ENCODE results near the gene KIFBP.

Gene KIFBP

GRCh38 chr10:69056536-69057260, 68.1 kb downstream of the KIFBP start:
- no peak for TF ChIP-seq CTCF (IDR thresholded peaks at IDR 0.05; ENCODE audit: control insufficient read depth, insufficient read depth, low read depth, low read length, missing control alignments)
- H3K4me3 ChIP-seq (ENCODE audit: control insufficient read depth, low read depth, low read length) = no peak overlapping the region
- DNase-seq (ENCODE audit: low read depth) = no peak

GRCh38 chr10:69057261-69057950, 68.8 kb downstream of the KIFBP start:
- no peak for TF ChIP-seq CTCF (IDR thresholded peaks at IDR 0.05; ENCODE audit: control insufficient read depth, insufficient read depth, low read depth, low read length, missing control alignments)
- DNase-seq (ENCODE audit: low read depth) = no peak
- no peak overlapping the region for H3K4me3 ChIP-seq (ENCODE audit: control insufficient read depth, low read depth, low read length)

GRCh38 chr10:69057951-69058297, 69.3 kb downstream of the KIFBP start:
- TF ChIP-seq CTCF (IDR thresholded peaks at IDR 0.05; ENCODE audit: control insufficient read depth, insufficient read depth, low read depth, low read length, missing control alignments) = no peak
- H3K4me3 ChIP-seq (ENCODE audit: control insufficient read depth, low read depth, low read length) = no peak overlapping the region
- no peak for DNase-seq (ENCODE audit: low read depth)

GRCh38 chr10:69060127-69060798, 71.7 kb downstream of the KIFBP start:
- DNase-seq (ENCODE audit: low read depth) = no peak
- no peak overlapping the region for H3K4me3 ChIP-seq (ENCODE audit: control insufficient read depth, low read depth, low read length)
- no peak for TF ChIP-seq CTCF (IDR thresholded peaks at IDR 0.05; ENCODE audit: control insufficient read depth, insufficient read depth, low read depth, low read length, missing control alignments)

GRCh38 chr10:69061305-69062161, 72.9 kb downstream of the KIFBP start:
- DNase-seq (ENCODE audit: low read depth) = peak; percentile 98
- H3K4me3 ChIP-seq (ENCODE audit: control insufficient read depth, low read depth, low read length) = peak overlapping the region; percentile 16; the same call in 1 of the 2 replicates
- no peak for TF ChIP-seq CTCF (IDR thresholded peaks at IDR 0.05; ENCODE audit: control insufficient read depth, insufficient read depth, low read depth, low read length, missing control alignments)

GRCh38 chr10:69062901-69063300, 74.3 kb downstream of the KIFBP start:
- no peak for TF ChIP-seq CTCF (IDR thresholded peaks at IDR 0.05; ENCODE audit: control insufficient read depth, insufficient read depth, low read depth, low read length, missing control alignments)
- no peak overlapping the region for H3K4me3 ChIP-seq (ENCODE audit: control insufficient read depth, low read depth, low read length)
- no peak for DNase-seq (ENCODE audit: low read depth)
